Central memory CD4-positive, alpha-beta T cell (primary cell): ENCODE measurements around the gene PDE11A.

Experiments used
- DNase-seq: peaks from one replicate; pipeline ENCODE4 v3.0.0; 2022

PDE11A gene

GRCh38 chr2:177682836-177683660, 389.5 kb downstream of the PDE11A start:
- no peak for DNase-seq

GRCh38 chr2:177682006-177682405, 390.6 kb downstream of the PDE11A start:
- no peak for DNase-seq

- DNase-seq = no peak
Observed at GRCh38 chr2:177680866-177681712, 391.5 kb downstream of the PDE11A start.

GRCh38 chr2:177679611-177680605, 392.7 kb downstream of the PDE11A start:
- no peak for DNase-seq

- DNase-seq = no peak
Observed at GRCh38 chr2:177678939-177679338, 393.6 kb downstream of the PDE11A start.

GRCh38 chr2:177676636-177677035, 395.9 kb downstream of the PDE11A start:
- DNase-seq = no peak

- DNase-seq = no peak
Observed at GRCh38 chr2:177675825-177676224, 396.8 kb downstream of the PDE11A start.

GRCh38 chr2:177675350-177675821, 397.2 kb downstream of the PDE11A start:
- DNase-seq = no peak

GRCh38 chr2:177673602-177674595, 398.7 kb downstream of the PDE11A start:
- DNase-seq = no peak

- DNase-seq = no peak
Observed at GRCh38 chr2:177671662-177672061, 400.9 kb downstream of the PDE11A start.

- no peak for DNase-seq
Observed at GRCh38 chr2:177670791-177671535, 401.6 kb downstream of the PDE11A start.

- no peak for DNase-seq
Observed at GRCh38 chr2:177669625-177670330, 402.8 kb downstream of the PDE11A start.

- DNase-seq = no peak
Observed at GRCh38 chr2:177669201-177669600, 403.4 kb downstream of the PDE11A start.

GRCh38 chr2:177668617-177669016, 404.0 kb downstream of the PDE11A start:
- no peak for DNase-seq

GRCh38 chr2:177667626-177668025, 405.0 kb downstream of the PDE11A start:
- DNase-seq = no peak

GRCh38 chr2:177666408-177666807, 406.2 kb downstream of the PDE11A start:
- DNase-seq = no peak

GRCh38 chr2:177665948-177666347, 406.6 kb downstream of the PDE11A start:
- no peak for DNase-seq

- DNase-seq = no peak
Observed at GRCh38 chr2:177665328-177665727, 407.2 kb downstream of the PDE11A start.

GRCh38 chr2:177662895-177663294, 409.7 kb downstream of the PDE11A start:
- DNase-seq = no peak

- no peak for DNase-seq
Observed at GRCh38 chr2:177660742-177661141, 411.8 kb downstream of the PDE11A start.
